Gastrocnemius medialis (tissue), 4 donors: Measurements from ENCODE around the gene STUB1.

Experiments
- POLR2A ChIP-seq, 2 donors: fragments of 450-650 bp; IDR thresholded peaks; one replicate each; pipeline ENCODE4 v1.6.1; 2017; ENCODE audit warnings: antibody characterized with exemption in 2 of 2, mild to moderate bottlenecking in 2 of 2, moderate library complexity in 2 of 2
- TF ChIP-seq, protein P1 (sequence below), 5 experiments: fragments of 450-650 bp in 3 of 5; fragments of 200-600 bp in 2 of 5; sonication (generic) in 2 of 5; IDR thresholded peaks in 4 of 5; conservative IDR thresholded peaks in 1 of 5; 1 replicate in 4 of 5; 2 replicates in 1 of 5; pipeline ENCODE4 v1.5.1; 2016 to 2019; ENCODE audit warnings: antibody characterized with exemption in 5 of 5, mild to moderate bottlenecking in 3 of 5, moderate library complexity in 3 of 5

DNA sequence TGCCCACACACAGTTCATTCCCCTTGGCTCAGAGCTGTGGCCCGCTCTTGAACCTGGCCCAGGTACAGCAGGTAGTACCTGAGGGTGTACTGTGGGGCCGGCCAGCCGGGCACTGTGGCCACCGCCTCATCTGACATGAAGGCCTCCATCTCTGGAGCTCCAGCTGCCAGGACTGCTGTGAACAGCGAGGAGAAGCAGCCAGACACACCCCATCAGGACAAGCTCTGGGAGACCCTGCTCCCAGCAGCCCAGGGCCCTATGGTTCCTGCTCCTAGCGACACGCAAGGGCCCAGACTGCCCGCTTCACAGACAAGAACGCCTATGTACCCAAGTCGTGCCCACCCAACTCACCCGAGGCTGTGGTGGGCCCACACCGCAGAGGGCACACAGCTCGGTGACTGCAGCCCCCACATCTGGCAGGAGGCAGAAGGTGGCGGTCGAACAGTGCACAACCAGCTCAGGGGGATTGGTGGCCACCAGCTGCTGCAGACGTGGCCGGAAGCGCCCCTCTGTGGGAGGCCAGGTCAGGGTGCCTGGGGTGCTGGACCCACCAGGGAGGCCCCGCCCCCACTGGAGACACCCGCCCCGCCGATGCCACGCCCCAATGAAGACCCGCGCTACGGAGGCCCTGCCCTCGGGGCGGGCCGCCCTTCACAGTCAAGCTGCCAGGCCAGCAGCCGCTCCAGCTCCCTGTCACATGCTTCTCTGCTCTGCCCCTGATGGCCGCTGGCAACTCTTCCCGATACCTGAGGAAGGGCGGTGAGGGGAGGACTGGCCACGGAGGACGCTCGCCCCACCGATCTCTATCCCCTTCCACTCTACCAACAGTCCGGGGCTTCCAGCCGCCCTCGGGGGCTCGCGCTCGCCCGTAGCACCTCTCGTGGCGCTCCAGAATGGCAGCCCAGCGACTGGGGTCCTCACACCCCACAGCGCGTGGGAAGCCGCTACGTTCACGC is 1.1 kb upstream of the STUB1 start:
- TF ChIP-seq, protein P1, sequence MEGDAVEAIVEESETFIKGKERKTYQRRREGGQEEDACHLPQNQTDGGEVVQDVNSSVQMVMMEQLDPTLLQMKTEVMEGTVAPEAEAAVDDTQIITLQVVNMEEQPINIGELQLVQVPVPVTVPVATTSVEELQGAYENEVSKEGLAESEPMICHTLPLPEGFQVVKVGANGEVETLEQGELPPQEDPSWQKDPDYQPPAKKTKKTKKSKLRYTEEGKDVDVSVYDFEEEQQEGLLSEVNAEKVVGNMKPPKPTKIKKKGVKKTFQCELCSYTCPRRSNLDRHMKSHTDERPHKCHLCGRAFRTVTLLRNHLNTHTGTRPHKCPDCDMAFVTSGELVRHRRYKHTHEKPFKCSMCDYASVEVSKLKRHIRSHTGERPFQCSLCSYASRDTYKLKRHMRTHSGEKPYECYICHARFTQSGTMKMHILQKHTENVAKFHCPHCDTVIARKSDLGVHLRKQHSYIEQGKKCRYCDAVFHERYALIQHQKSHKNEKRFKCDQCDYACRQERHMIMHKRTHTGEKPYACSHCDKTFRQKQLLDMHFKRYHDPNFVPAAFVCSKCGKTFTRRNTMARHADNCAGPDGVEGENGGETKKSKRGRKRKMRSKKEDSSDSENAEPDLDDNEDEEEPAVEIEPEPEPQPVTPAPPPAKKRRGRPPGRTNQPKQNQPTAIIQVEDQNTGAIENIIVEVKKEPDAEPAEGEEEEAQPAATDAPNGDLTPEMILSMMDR (IDR thresholded peaks at IDR 0.05 in 4 of 5, conservative IDR thresholded peaks at IDR 0.05 in 1 of 5): no peak
- TF ChIP-seq POLR2A (IDR thresholded peaks at IDR 0.05): no peak
